H9 (cell line): ENCODE measurements around the gene PUDP. TPM values are rescaled to one million over a fixed set of nuclear protein-coding genes. Genes with fewer than 3 reads are reported as not detected.

Experiments used
- DNase-seq: peaks from one replicate; pipeline ENCODE4 v3.0.0-alpha.2; 2017
- H2AFZ ChIP-seq: one replicate; pipeline ENCODE4 v1.6.1; 2013; ENCODE audit warnings: mild to moderate bottlenecking, low read length, control low read depth, moderate library complexity
- H2AK5ac ChIP-seq: 2 replicates; pipeline ENCODE4 v1.6.1; 2013; ENCODE audit warnings: low read length, control low read depth, mixed read lengths; ENCODE audit not compliant: insufficient read length
- H2BK120ac ChIP-seq: one replicate; pipeline ENCODE4 v1.6.1; 2013; ENCODE audit warnings: low read depth, mild to moderate bottlenecking, low read length, control low read depth, inconsistent platforms; ENCODE audit not compliant: poor library complexity, severe bottlenecking
- H2BK12ac ChIP-seq: 2 replicates; pipeline ENCODE4 v1.6.1; 2013; ENCODE audit warnings: low read length, control low read depth, mixed read lengths, low read depth; ENCODE audit not compliant: insufficient read length
- H2BK15ac ChIP-seq: 2 replicates; pipeline ENCODE4 v1.6.1; 2013; ENCODE audit warnings: low read depth, low read length, control low read depth
- H2BK20ac ChIP-seq: one replicate; pipeline ENCODE4 v1.6.1; 2013; ENCODE audit warnings: low read depth, mild to moderate bottlenecking, low read length, control low read depth, inconsistent platforms; ENCODE audit not compliant: poor library complexity, severe bottlenecking
- H2BK5ac ChIP-seq: 2 replicates; pipeline ENCODE4 v1.6.1; 2013; ENCODE audit warnings: low read length, control low read depth, mixed read lengths; ENCODE audit not compliant: insufficient read length
- H3K14ac ChIP-seq: 2 replicates; pipeline ENCODE4 v1.6.1; 2013; ENCODE audit warnings: low read length, control low read depth; ENCODE audit not compliant: insufficient read depth
- H3K18ac ChIP-seq: 2 replicates; pipeline ENCODE4 v1.6.1; 2013; ENCODE audit warnings: low read depth, mild to moderate bottlenecking, mixed read lengths, low read length, control low read depth; ENCODE audit not compliant: insufficient read length
- H3K23ac ChIP-seq: 2 replicates; pipeline ENCODE4 v1.6.1; 2013; ENCODE audit warnings: low read length, control low read depth, mixed read lengths, low read depth; ENCODE audit not compliant: insufficient read length
- H3K23me2 ChIP-seq: 2 replicates; pipeline ENCODE4 v1.6.1; 2013; ENCODE audit warnings: low read depth, mild to moderate bottlenecking, mixed read lengths, low read length, control low read depth; ENCODE audit not compliant: insufficient read length, poor library complexity, severe bottlenecking
- H3K27ac ChIP-seq: 2 replicates; pipeline ENCODE4 v1.5.1; 2013; ENCODE audit warnings: low read length, control low read depth, mixed read lengths, low read depth; ENCODE audit not compliant: insufficient read length
- H3K27me3 ChIP-seq: 2 replicates; pipeline ENCODE4 v1.6.1; 2013; ENCODE audit warnings: low read length, control low read depth, inconsistent platforms; ENCODE audit not compliant: insufficient read depth
- H3K4ac ChIP-seq: 2 replicates; pipeline ENCODE4 v1.6.1; 2013; ENCODE audit warnings: low read depth, mild to moderate bottlenecking, control low read depth, inconsistent platforms, low read length, moderate library complexity
- H3K4me1 ChIP-seq: 2 replicates; pipeline ENCODE4 v1.6.1; 2013; ENCODE audit warnings: low read length, control low read depth, inconsistent platforms; ENCODE audit not compliant: insufficient read depth
- H3K4me2 ChIP-seq: 2 replicates; pipeline ENCODE4 v1.6.1; 2013; ENCODE audit warnings: low read length, control low read depth, mixed read lengths; ENCODE audit not compliant: insufficient read length, insufficient read depth
- H3K56ac ChIP-seq: 2 replicates; pipeline ENCODE4 v1.6.1; 2013; ENCODE audit warnings: low read depth, mild to moderate bottlenecking, mixed read lengths, low read length, control low read depth; ENCODE audit not compliant: insufficient read length
- H3K79me1 ChIP-seq: 2 replicates; pipeline ENCODE4 v1.6.1; 2013; ENCODE audit warnings: low read depth, mild to moderate bottlenecking, moderate library complexity, low read length, control low read depth, inconsistent platforms; ENCODE audit not compliant: insufficient read depth, poor library complexity, severe bottlenecking
- H3K79me2 ChIP-seq: 2 replicates; pipeline ENCODE4 v1.6.1; 2013; ENCODE audit warnings: low read length, control low read depth, inconsistent platforms; ENCODE audit not compliant: insufficient read depth
- H3K9ac ChIP-seq: 2 replicates; pipeline ENCODE4 v1.6.1; 2013; ENCODE audit warnings: low read length, control low read depth, mixed read lengths; ENCODE audit not compliant: insufficient read length; ENCODE audit errors: extremely low read depth
- H3K9me3 ChIP-seq: one replicate; pipeline ENCODE4 v1.6.1; 2013; ENCODE audit warnings: low read depth, low read length, inconsistent platforms; ENCODE audit not compliant: control insufficient read depth
- H3T11ph ChIP-seq: one replicate; pipeline ENCODE4 v1.6.1; 2013; ENCODE audit warnings: mild to moderate bottlenecking, low read length, control low read depth, inconsistent platforms
- H4K20me1 ChIP-seq: one replicate; pipeline ENCODE4 v1.6.1; 2013; ENCODE audit not compliant: control insufficient read depth, insufficient read length, insufficient read depth
- H4K5ac ChIP-seq: 2 replicates; pipeline ENCODE4 v1.6.1; 2013; ENCODE audit warnings: low read depth, mild to moderate bottlenecking, mixed read lengths, low read length, control low read depth; ENCODE audit not compliant: insufficient read length
- H4K8ac ChIP-seq: replicated peaks from 2 replicates; pipeline ENCODE4 v1.6.1; 2013; ENCODE audit warnings: low read length, control low read depth, mixed read lengths, low read depth; ENCODE audit not compliant: insufficient read length
- H4K91ac ChIP-seq: 2 replicates; pipeline ENCODE4 v1.6.1; 2013; ENCODE audit warnings: low read depth, mild to moderate bottlenecking, moderate library complexity, mixed read lengths, low read length, control low read depth; ENCODE audit not compliant: insufficient read length
- H3K27ac Mint-ChIP-seq, 3 experiments: 2 replicates in 2 of 3; 3 replicates in 1 of 3; pipeline ENCODE4 v1.8.0; 2020 to 2021; ENCODE audit warnings: mixed read lengths in 3 of 3, mild to moderate bottlenecking in 1 of 3, moderate library complexity in 1 of 3
- H3K27me3 Mint-ChIP-seq: 2 replicates; pipeline ENCODE4 v1.8.0; 2021; ENCODE audit warnings: low read depth, mild to moderate bottlenecking, moderate library complexity, mixed read lengths
- H3K36me3 Mint-ChIP-seq, 3 experiments: 2 replicates in 2 of 3; 3 replicates in 1 of 3; pipeline ENCODE4 v1.8.0; 2020 to 2021; ENCODE audit warnings: low read depth in 3 of 3, mixed read lengths in 3 of 3; ENCODE audit not compliant: insufficient read depth in 1 of 3
- H3K4me1 Mint-ChIP-seq, 2 experiments: 2 replicates each; pipeline ENCODE4 v1.8.0; 2020; ENCODE audit warnings: mixed read lengths in 2 of 2
- H3K4me3 Mint-ChIP-seq, 2 experiments: 2 replicates in 1 of 2; 3 replicates in 1 of 2; pipeline ENCODE4 v1.8.0; 2020 to 2021; ENCODE audit warnings: mild to moderate bottlenecking in 2 of 2, mixed read lengths in 2 of 2, moderate library complexity in 1 of 2
- H3K9me3 Mint-ChIP-seq, 2 experiments: 2 replicates in 1 of 2; 3 replicates in 1 of 2; pipeline ENCODE4 v1.8.0; 2020; ENCODE audit warnings: mild to moderate bottlenecking in 2 of 2, mixed read lengths in 2 of 2, moderate library complexity in 1 of 2
- CTCF ChIP-seq: fragments of 200-600 bp; sonication (generic); conservative IDR thresholded peaks from 3 replicates; pipeline ENCODE4 v1.8.0; 2021; ENCODE audit warnings: antibody characterized with exemption, mild to moderate bottlenecking
- WGBS: extraction: QIAGEN DNeasy Blood & Tissue Kit; methylation state at CpG from one replicate; pipeline ENCODE4 v1.1.7; 2013; ENCODE audit warnings: missing lambda C conversion rate, low lambda C conversion rate, mixed read lengths; ENCODE audit not compliant: insufficient read length; ENCODE audit errors: extremely low coverage; 5-methylcytosine and 5-hydroxymethylcytosine counted together
- total RNA-seq: library from RNA; stranded (reverse); gene quantifications from 2 replicates; pipeline ENCODE4 v1.2.1, GENCODE V29; 2021

The PUDP gene
- total RNA-seq, 1 experiment from 2014 or later, result 46.3 TPM

GRCh38 chrX:7074908-7075204, 73.1 kb downstream of the PUDP start:
- H3K27me3 Mint-ChIP-seq, result no peaks in the 10 kb centered on the region
- peaks cover 7 to 10% (median 9%) of the 10 kb centered on the region in 3 experiments; a peak in 5 of 7 replicates for H3K36me3 Mint-ChIP-seq
- no peaks in the 10 kb centered on the region for H3K79me2 ChIP-seq
- no peak for DNase-seq
- no peaks in the 10 kb centered on the region for H3K9me3 Mint-ChIP-seq
- H4K5ac ChIP-seq, result no peak overlapping the region
- no peak overlapping the region for H3K27ac ChIP-seq
- H2AFZ ChIP-seq, result no peak overlapping the region
- H3K23ac ChIP-seq, result no peak overlapping the region
- no peak overlapping the region for H4K91ac ChIP-seq
- H3K4ac ChIP-seq, result no peak overlapping the region
- no peak overlapping the region for H2BK20ac ChIP-seq
- H2AK5ac ChIP-seq, result no peak overlapping the region
- H4K8ac ChIP-seq, result no peak overlapping the region
- no peaks in the 10 kb centered on the region for H3K27me3 ChIP-seq
- H3K4me2 ChIP-seq, result no peak overlapping the region
- H3K9ac ChIP-seq, result no peak overlapping the region
- no peaks in the 10 kb centered on the region for H3K9me3 ChIP-seq
- TF ChIP-seq CTCF, result no peak
- H2BK5ac ChIP-seq, result no peak overlapping the region
- H3K27ac Mint-ChIP-seq, result no peak overlapping the region
- H3K4me1 ChIP-seq, result peaks cover 6% of the 10 kb centered on the region; the same call in 1 of the 2 replicates
- H4K20me1 ChIP-seq, result no peaks in the 10 kb centered on the region
- H3T11ph ChIP-seq, result no peak overlapping the region
- no peak overlapping the region for H3K18ac ChIP-seq
- no peak overlapping the region for H3K4me3 Mint-ChIP-seq
- WGBS, result no CpG with 5 or more reads among the region's 1 CpG
- H2BK120ac ChIP-seq, result no peak overlapping the region
- no peaks in the 10 kb centered on the region for H3K23me2 ChIP-seq
- H2BK15ac ChIP-seq, result no peak overlapping the region
- H2BK12ac ChIP-seq, result no peak overlapping the region
- H3K4me1 Mint-ChIP-seq, result peaks cover 17 to 25% of the 10 kb centered on the region in 2 experiments
- no peaks in the 10 kb centered on the region for H3K79me1 ChIP-seq
- H3K14ac ChIP-seq, result no peak overlapping the region
- H3K56ac ChIP-seq, result no peak overlapping the region
